CD4-positive, CD25-positive, alpha-beta regulatory T cell (primary cell): ENCODE measurements around the gene DDX10. TPM values are rescaled to one million over a fixed set of nuclear protein-coding genes. Genes with fewer than 3 reads are reported as not detected.

Source experiments
- ATAC-seq, 2 donors: fragments of 150-1000 bp; cut with Tn5 transposase; one replicate each; pipeline ENCODE4 v1.10.0; 2021; ENCODE audit warnings: low read depth in 2 of 2, moderate number of reproducible peaks in 2 of 2, moderate library complexity in 1 of 2
- DNase-seq, 3 donors: peaks; one replicate each; pipeline versions ENCODE4 v3.0.0 to v3.0.0-alpha.2; 2012 to 2022; ENCODE audit warnings: mixed read lengths in 1 of 3
- H3K27ac ChIP-seq: one replicate; pipeline ENCODE4 v1.7.0; 2013; ENCODE audit warnings: mild to moderate bottlenecking, low read length; ENCODE audit not compliant: insufficient read depth, poor library complexity, severe bottlenecking
- H3K27me3 ChIP-seq: one replicate; pipeline ENCODE4 v1.7.0; 2013; ENCODE audit warnings: low read length; ENCODE audit not compliant: control insufficient read depth, insufficient read depth
- H3K36me3 ChIP-seq: one replicate; pipeline ENCODE4 v1.7.0; 2013; ENCODE audit warnings: mild to moderate bottlenecking, low read length, moderate library complexity; ENCODE audit not compliant: control insufficient read depth, insufficient read depth
- H3K4me1 ChIP-seq: 2 replicates; pipeline ENCODE4 v1.7.0; 2013; ENCODE audit warnings: mild to moderate bottlenecking, low read length; ENCODE audit not compliant: insufficient read depth, control insufficient read depth, poor library complexity, severe bottlenecking
- H3K4me3 ChIP-seq: one replicate; pipeline ENCODE4 v1.7.0; 2013; ENCODE audit warnings: low read depth, mild to moderate bottlenecking, low read length, moderate library complexity
- H3K9me3 ChIP-seq, 2 experiments: 1 replicate in 1 of 2; 2 replicates in 1 of 2; pipeline ENCODE4 v1.7.0; 2013; ENCODE audit warnings: low read length in 2 of 2, mild to moderate bottlenecking in 1 of 2, moderate library complexity in 1 of 2; ENCODE audit not compliant: control insufficient read depth in 2 of 2
- H3K27ac Mint-ChIP-seq, 3 donors: one replicate each; pipeline ENCODE4 v1.8.0; 2020 to 2022; ENCODE audit warnings: mild to moderate bottlenecking in 3 of 3, mixed read lengths in 3 of 3, moderate library complexity in 2 of 3
- H3K27me3 Mint-ChIP-seq: one replicate; pipeline ENCODE4 v1.8.0; 2022; ENCODE audit warnings: mild to moderate bottlenecking, mixed read lengths
- H3K36me3 Mint-ChIP-seq: one replicate; pipeline ENCODE4 v1.8.0; 2020; ENCODE audit warnings: mixed read lengths
- H3K4me1 Mint-ChIP-seq, 4 donors: one replicate each; pipeline ENCODE4 v1.8.0; 2020 to 2022; ENCODE audit warnings: mixed read lengths in 4 of 4, mild to moderate bottlenecking in 1 of 4
- H3K4me3 Mint-ChIP-seq, 4 donors: one replicate each; pipeline ENCODE4 v1.8.0; 2020 to 2022; ENCODE audit warnings: mild to moderate bottlenecking in 4 of 4, mixed read lengths in 4 of 4, moderate library complexity in 3 of 4
- H3K9me3 Mint-ChIP-seq, 7 donors: one replicate each; pipeline ENCODE4 v1.8.0; 2020 to 2022; ENCODE audit warnings: mixed read lengths in 7 of 7, mild to moderate bottlenecking in 3 of 7, moderate library complexity in 2 of 7
- polyA plus RNA-seq, 4 donors: library from polyadenylated mRNA; unstranded; fragments of 300-500 nt; fragmentation: Illumina TruSeq; gene quantifications; one replicate each; pipeline ENCODE4 v1.2.3, GENCODE V29; 2021
- total RNA-seq: library from RNA; stranded (reverse); gene quantifications from one replicate; pipeline ENCODE4 v1.2.3, GENCODE V29; 2022

The DDX10 gene
- total and polyA plus RNA-seq, 5 donors from 2014 or later: 10.5 to 23.3 (median 14.0) TPM

GRCh38 chr11:108851781-108852180 lies 186.9 kb downstream of the DDX10 start:
- Mint-ChIP-seq H3K27me3 (no peaks in the 10 kb centered on the region), H3K36me3 (peaks cover 6% of the 10 kb centered on the region), H3K27ac (peak overlapping the region in 1 of 3 donors; percentile 45), H3K4me1 (peaks cover 20 to 31% (median 29%) of the 10 kb centered on the region in 4 donors), H3K4me3 (no peak overlapping the region), H3K9me3 (no peaks in the 10 kb centered on the region)
- Histone ChIP-seq H3K4me1 (peaks cover 25% of the 10 kb centered on the region), H3K27ac (no peak overlapping the region), H3K4me3 (no peak overlapping the region), H3K27me3 (no peaks in the 10 kb centered on the region), H3K36me3 (no peaks in the 10 kb centered on the region), H3K9me3 (no peaks in the 10 kb centered on the region)
- ATAC-seq (no peak), DNase-seq (no peak)

GRCh38 chr11:108852701-108853100 lies 187.8 kb downstream of the DDX10 start:
- ATAC-seq: peak in 1 of 2 donors; percentile 50
- DNase-seq: peak in 1 of 3 donors; percentile 64
- no peaks in the 10 kb centered on the region for H3K36me3 ChIP-seq
- peaks cover 25% of the 10 kb centered on the region for H3K4me1 ChIP-seq
- H3K27ac Mint-ChIP-seq: peak overlapping the region; percentile 33 to 51 (median 45)
- H3K9me3 ChIP-seq: no peaks in the 10 kb centered on the region
- peaks cover 6% of the 10 kb centered on the region for H3K36me3 Mint-ChIP-seq
- H3K4me1 Mint-ChIP-seq: peaks cover 20 to 31% (median 29%) of the 10 kb centered on the region in 4 donors
- H3K9me3 Mint-ChIP-seq: no peaks in the 10 kb centered on the region
- no peak overlapping the region for H3K27ac ChIP-seq
- H3K4me3 Mint-ChIP-seq: no peak overlapping the region
- H3K4me3 ChIP-seq: no peak overlapping the region
- no peaks in the 10 kb centered on the region for H3K27me3 Mint-ChIP-seq
- H3K27me3 ChIP-seq: no peaks in the 10 kb centered on the region

- Histone ChIP-seq H3K27me3 (no peaks in the 10 kb centered on the region), H3K36me3 (no peaks in the 10 kb centered on the region), H3K9me3 (no peaks in the 10 kb centered on the region), H3K27ac (peak overlapping the region; percentile 8), H3K4me1 (peaks cover 25% of the 10 kb centered on the region), H3K4me3 (peak overlapping the region; percentile 22)
- ATAC-seq (no peak), DNase-seq (no peak)
- H3K9me3 Mint-ChIP-seq: no peaks in the 10 kb centered on the region
- H3K27me3 Mint-ChIP-seq: no peaks in the 10 kb centered on the region
- peaks cover 20 to 31% (median 29%) of the 10 kb centered on the region in 4 donors for H3K4me1 Mint-ChIP-seq
- H3K27ac Mint-ChIP-seq: peak overlapping the region in 1 of 3 donors; percentile 93
- H3K4me3 Mint-ChIP-seq: peak overlapping the region in 1 of 4 donors; percentile 85
- H3K36me3 Mint-ChIP-seq: peaks cover 9% of the 10 kb centered on the region
Observed at GRCh38 chr11:108853151-108853550, 188.3 kb downstream of the DDX10 start.

GRCh38 chr11:108853864-108854263 lies 189.0 kb downstream of the DDX10 start:
- no peaks in the 10 kb centered on the region for H3K9me3 Mint-ChIP-seq
- Histone ChIP-seq H3K9me3 (no peaks in the 10 kb centered on the region), H3K36me3 (no peaks in the 10 kb centered on the region), H3K4me3 (peak overlapping the region; percentile 89), H3K27ac (peak overlapping the region; percentile 67), H3K4me1 (peaks cover 25% of the 10 kb centered on the region), H3K27me3 (no peaks in the 10 kb centered on the region)
- peak overlapping the region; percentile 93 to 97 (median 96) for H3K27ac Mint-ChIP-seq
- peak in 1 of 3 donors; percentile 7 for DNase-seq
- no peaks in the 10 kb centered on the region for H3K27me3 Mint-ChIP-seq
- peaks cover 5% of the 10 kb centered on the region for H3K36me3 Mint-ChIP-seq
- H3K4me1 Mint-ChIP-seq: peaks cover 20 to 31% (median 29%) of the 10 kb centered on the region in 4 donors
- ATAC-seq: peak; percentile 17 to 28
- H3K4me3 Mint-ChIP-seq: peak overlapping the region; percentile 84 to 90 (median 88)

GRCh38 chr11:108854346-108854745 lies 189.5 kb downstream of the DDX10 start:
- Histone ChIP-seq H3K9me3 (no peaks in the 10 kb centered on the region), H3K27me3 (no peaks in the 10 kb centered on the region), H3K36me3 (no peaks in the 10 kb centered on the region), H3K27ac (peak overlapping the region; percentile 67), H3K4me1 (peaks cover 25% of the 10 kb centered on the region), H3K4me3 (peak overlapping the region; percentile 89)
- H3K27ac Mint-ChIP-seq: peak overlapping the region; percentile 93 to 97 (median 96)
- H3K4me3 Mint-ChIP-seq: peak overlapping the region; percentile 84 to 90 (median 88)
- no peaks in the 10 kb centered on the region for H3K9me3 Mint-ChIP-seq
- H3K27me3 Mint-ChIP-seq: no peaks in the 10 kb centered on the region
- ATAC-seq: peak; percentile 65 to 68
- peaks cover 20 to 31% (median 29%) of the 10 kb centered on the region in 4 donors for H3K4me1 Mint-ChIP-seq
- peak in 2 of 3 donors; percentile 24 to 69 for DNase-seq
- peaks cover 4% of the 10 kb centered on the region for H3K36me3 Mint-ChIP-seq

GRCh38 chr11:108857382-108857781 lies 192.5 kb downstream of the DDX10 start:
- Mint-ChIP-seq H3K4me3 (peak overlapping the region in 1 of 4 donors; percentile 4), H3K27me3 (no peaks in the 10 kb centered on the region), H3K27ac (no peak overlapping the region), H3K36me3 (peaks cover 11% of the 10 kb centered on the region), H3K9me3 (no peaks in the 10 kb centered on the region), H3K4me1 (peaks cover 14 to 26% (median 25%) of the 10 kb centered on the region in 4 donors)
- Histone ChIP-seq H3K4me3 (no peak overlapping the region), H3K27ac (no peak overlapping the region), H3K4me1 (peaks cover 25% of the 10 kb centered on the region), H3K9me3 (no peaks in the 10 kb centered on the region), H3K36me3 (no peaks in the 10 kb centered on the region), H3K27me3 (no peaks in the 10 kb centered on the region)
- no peak for DNase-seq
- ATAC-seq: no peak

- no peak overlapping the region for H3K27ac ChIP-seq
- H3K36me3 Mint-ChIP-seq: peaks cover 11% of the 10 kb centered on the region
Observed at GRCh38 chr11:108858622-108859021, 193.8 kb downstream of the DDX10 start.

GRCh38 chr11:108859510-108859909 lies 194.6 kb downstream of the DDX10 start:
- Histone ChIP-seq H3K4me1 (peaks cover 8% of the 10 kb centered on the region), H3K4me3 (no peak overlapping the region), H3K27me3 (no peaks in the 10 kb centered on the region), H3K36me3 (no peaks in the 10 kb centered on the region), H3K27ac (no peak overlapping the region), H3K9me3 (no peaks in the 10 kb centered on the region)
- H3K27me3 Mint-ChIP-seq: no peaks in the 10 kb centered on the region
- peaks cover 11% of the 10 kb centered on the region for H3K36me3 Mint-ChIP-seq
- no peak overlapping the region for H3K4me3 Mint-ChIP-seq
- ATAC-seq: no peak
- H3K4me1 Mint-ChIP-seq: peaks cover 5 to 16% (median 7%) of the 10 kb centered on the region in 4 donors
- no peak for DNase-seq
- no peak overlapping the region for H3K27ac Mint-ChIP-seq
- H3K9me3 Mint-ChIP-seq: no peaks in the 10 kb centered on the region

More at GRCh38 chr11:108858622-108859021, 193.8 kb downstream of the DDX10 start:
- H3K9me3 ChIP-seq: no peaks in the 10 kb centered on the region
- ATAC-seq: no peak
- DNase-seq: no peak
- H3K4me1 ChIP-seq: peaks cover 16% of the 10 kb centered on the region
- peaks cover 12 to 21% (median 16%) of the 10 kb centered on the region in 4 donors for H3K4me1 Mint-ChIP-seq
- no peaks in the 10 kb centered on the region for H3K9me3 Mint-ChIP-seq
- no peaks in the 10 kb centered on the region for H3K36me3 ChIP-seq
- H3K27me3 Mint-ChIP-seq: no peaks in the 10 kb centered on the region
- no peak overlapping the region for H3K4me3 Mint-ChIP-seq
- H3K4me3 ChIP-seq: no peak overlapping the region
- no peaks in the 10 kb centered on the region for H3K27me3 ChIP-seq
- no peak overlapping the region for H3K27ac Mint-ChIP-seq
